HEK293 (cell line): ENCODE results near the gene AP1B1.

Source experiments
- CTCF ChIA-PET: fragments of 350-600 bp; formaldehyde crosslinking; extraction: SDS; loops from one replicate; lab custom pipeline; 2021; ENCODE audit warnings: antibody characterized with exemption; lab: Yijun Ruan, JAX
- POLR2A ChIA-PET: fragments of 300-600 bp; formaldehyde crosslinking; extraction: SDS; loops from one replicate; lab custom pipeline; 2020; ENCODE audit warnings: antibody characterized with exemption, inconsistent platforms; lab: Yijun Ruan, JAX
- H3K27ac ChIP-seq: fragments of 200-500 bp; sonication (Bioruptor generic); 2 replicates; pipeline ENCODE4 v1.5.1; 2014; ENCODE audit warnings: low read depth, low read length, control low read depth, inconsistent platforms; ENCODE audit errors: extremely low read depth
- H3K36me3 ChIP-seq, 2 experiments: fragments of 200-500 bp in 1 of 2; sonication (Bioruptor generic) in 1 of 2; 1 replicate in 1 of 2; 2 replicates in 1 of 2; pipeline ENCODE4 v1.5.1; 2014 to 2017; ENCODE audit warnings: inconsistent platforms in 2 of 2, low read length in 2 of 2; ENCODE audit not compliant: control insufficient read depth in 2 of 2, insufficient read depth in 1 of 2
- H3K4me1 ChIP-seq: fragments of 200-500 bp; sonication (Bioruptor generic); 2 replicates; pipeline ENCODE4 v1.5.1; 2014; ENCODE audit warnings: mild to moderate bottlenecking, low read length, inconsistent platforms; ENCODE audit not compliant: control insufficient read depth, insufficient read depth
- H3K4me3 ChIP-seq: 2 replicates; pipeline ENCODE4 v1.5.1; 2011; ENCODE audit warnings: low read depth, mild to moderate bottlenecking, control low read depth, low read length, moderate library complexity
- H3K9me3 ChIP-seq: fragments of 200-500 bp; sonication (Bioruptor generic); 2 replicates; pipeline ENCODE4 v1.5.1; 2014; ENCODE audit warnings: low read depth, low read length, inconsistent platforms; ENCODE audit not compliant: control insufficient read depth, insufficient read depth
- BCL6B ChIP-seq: fragments of 450-650 bp; formaldehyde crosslinking; IDR thresholded peaks from 2 replicates; pipeline ENCODE4 v1.5.1; 2017; ENCODE audit warnings: missing biosample characterization, missing genetic modification characterization
- CTCF ChIP-seq: fragments of 450-650 bp; formaldehyde crosslinking; IDR thresholded peaks from 2 replicates; pipeline ENCODE4 v1.5.1; 2016; ENCODE audit warnings: missing biosample characterization, missing genetic modification characterization
- EGR2 ChIP-seq: fragments of 450-650 bp; formaldehyde crosslinking; IDR thresholded peaks from 2 replicates; pipeline ENCODE4 v1.5.1; 2016; ENCODE audit warnings: low read depth, missing biosample characterization, missing genetic modification characterization
- MEIS1 ChIP-seq: sonication (generic); formaldehyde crosslinking; IDR thresholded peaks from 2 replicates; pipeline ENCODE4 v1.8.1; 2022; ENCODE audit warnings: missing genetic modification reagents, mild to moderate bottlenecking, borderline replicate concordance
- PRDM1 ChIP-seq: fragments of 450-650 bp; formaldehyde crosslinking; IDR thresholded peaks from 2 replicates; pipeline ENCODE4; 2016; ENCODE audit warnings: missing biosample characterization, missing genetic modification characterization
- PRDM10 ChIP-seq: fragments of 450-650 bp; formaldehyde crosslinking; IDR thresholded peaks from 2 replicates; pipeline ENCODE4 v1.5.1; 2016; ENCODE audit warnings: missing biosample characterization, missing genetic modification characterization
- PRDM6 ChIP-seq: fragments of 450-650 bp; formaldehyde crosslinking; IDR thresholded peaks from 2 replicates; pipeline ENCODE4 v1.5.1; 2017; ENCODE audit warnings: missing biosample characterization, missing genetic modification characterization
- REPIN1 ChIP-seq: fragments of 450-650 bp; formaldehyde crosslinking; IDR thresholded peaks from 2 replicates; pipeline ENCODE4 v1.5.1; 2017; ENCODE audit warnings: missing biosample characterization, missing genetic modification characterization, low read depth
- SETDB1 ChIP-seq: IDR thresholded peaks from one replicate; pipeline ENCODE4 v1.6.1; 2017; ENCODE audit warnings: mild to moderate bottlenecking, low read length, moderate library complexity, mixed read lengths; ENCODE audit not compliant: insufficient read length
- SP2 ChIP-seq: fragments of 450-650 bp; formaldehyde crosslinking; IDR thresholded peaks from 2 replicates; pipeline ENCODE4 v1.5.1; 2016; ENCODE audit warnings: missing biosample characterization, missing genetic modification characterization
- SP7 ChIP-seq: fragments of 450-650 bp; formaldehyde crosslinking; IDR thresholded peaks from 2 replicates; pipeline ENCODE4 v1.5.1; 2016; ENCODE audit warnings: missing biosample characterization, missing genetic modification characterization
- WT1 ChIP-seq: fragments of 450-650 bp; formaldehyde crosslinking; IDR thresholded peaks from 2 replicates; pipeline ENCODE4 v1.5.1; 2016; ENCODE audit warnings: missing biosample characterization, missing genetic modification characterization
- ZFP69B ChIP-seq: fragments of 450-650 bp; formaldehyde crosslinking; IDR thresholded peaks from 2 replicates; pipeline ENCODE4 v1.5.1; 2016; ENCODE audit warnings: missing biosample characterization, missing genetic modification characterization
- ZNF114 ChIP-seq: fragments of 450-650 bp; formaldehyde crosslinking; IDR thresholded peaks from 2 replicates; pipeline ENCODE4 v1.5.0; 2017; ENCODE audit warnings: missing biosample characterization, missing genetic modification characterization
- ZNF157 ChIP-seq: fragments of 450-650 bp; formaldehyde crosslinking; IDR thresholded peaks from 2 replicates; pipeline ENCODE4 v1.5.1; 2016; ENCODE audit warnings: missing biosample characterization, missing genetic modification characterization
- ZNF174 ChIP-seq: fragments of 450-650 bp; formaldehyde crosslinking; IDR thresholded peaks from 2 replicates; pipeline ENCODE4 v1.5.0; 2017; ENCODE audit warnings: missing biosample characterization, mild to moderate bottlenecking, missing genetic modification characterization
- ZNF18 ChIP-seq: fragments of 450-650 bp; formaldehyde crosslinking; IDR thresholded peaks from 2 replicates; pipeline ENCODE4 v1.5.1; 2016; ENCODE audit warnings: missing biosample characterization, missing genetic modification characterization
- ZNF280C ChIP-seq: fragments of 450-650 bp; formaldehyde crosslinking; IDR thresholded peaks from 2 replicates; pipeline ENCODE4 v1.5.1; 2016; ENCODE audit warnings: missing biosample characterization, missing genetic modification characterization
- ZNF626 ChIP-seq: fragments of 450-650 bp; sonication (Bioruptor Pico); formaldehyde crosslinking; IDR thresholded peaks from 2 replicates; pipeline ENCODE4 v1.5.1; 2018; ENCODE audit warnings: missing biosample characterization, missing genetic modification characterization, inconsistent platforms
- ZNF768 ChIP-seq: fragments of 450-650 bp; formaldehyde crosslinking; IDR thresholded peaks from 2 replicates; pipeline ENCODE4 v1.5.1; 2018; ENCODE audit warnings: missing biosample characterization, mild to moderate bottlenecking, missing genetic modification characterization
- ZNF792 ChIP-seq: fragments of 450-650 bp; formaldehyde crosslinking; IDR thresholded peaks from 2 replicates; pipeline ENCODE4 v1.5.1; 2016; ENCODE audit warnings: missing biosample characterization, missing genetic modification characterization
- ZNF843 ChIP-seq: fragments of 450-650 bp; formaldehyde crosslinking; IDR thresholded peaks from 2 replicates; pipeline ENCODE4 v1.5.1; 2016; ENCODE audit warnings: missing biosample characterization, missing genetic modification characterization
- ZXDB ChIP-seq: fragments of 450-650 bp; formaldehyde crosslinking; IDR thresholded peaks from 2 replicates; pipeline ENCODE4 v1.5.1; 2016; ENCODE audit warnings: missing biosample characterization, missing genetic modification characterization

AP1B1 gene

GRCh38 chr22:29387921-29388758 is at the start of gene AP1B1:
Gene AP1B1 (minus strand): TSS chr22:29388570. CDS start chr22:29367243, 21,327 bp downstream.
- H3K27ac ChIP-seq = peak within 1 kb of the TSS; percentile 63
- H3K4me1 ChIP-seq = peaks cover 6% of the 10 kb centered on the region; the same call in 1 of the 2 replicates
- CTCF ChIA-PET = interaction anchor here (0.6 to 1.4 kb wide), 4 partner anchors 14 to 136 kb away, joined by 3 to 4 read pairs (median 3); no protein-coding TSS in a partner anchor
- TF ChIP-seq ZNF174 (tag by site-specific recombination) (no peak), SP7 (tag by site-specific recombination) (peak; percentile 75), ZNF157 (tag by site-specific recombination) (no peak), PRDM10 (peak; percentile 91), ZNF114 (no peak), ZNF768 (no peak), PRDM1 (tag by site-specific recombination) (no peak), SETDB1 (no peak), ZFP69B (tag by site-specific recombination) (peak; percentile 62), MEIS1 (CRISPR knock-in tag) (no peak), CTCF (tag by site-specific recombination) (peak; percentile 66), WT1 (tag by site-specific recombination) (0 out of 2 replicates have a peak, but pooled peaks have one; percentile 38), EGR2 (tag by site-specific recombination) (0 out of 2 replicates have a peak, but pooled peaks have one; percentile 49), ZNF843 (tag by site-specific recombination) (no peak), PRDM6 (tag by site-specific recombination) (no peak), ZNF792 (no peak), ZNF626 (tag by site-specific recombination) (no peak), ZNF18 (tag by site-specific recombination) (no peak), ZXDB (tag by site-specific recombination) (peak; percentile 90), SP2 (peak; percentile 97), REPIN1 (tag by site-specific recombination) (no peak), ZNF280C (tag by site-specific recombination) (no peak), BCL6B (no peak)

More at GRCh38 chr22:29387921-29388758, at the start of gene AP1B1:
- H3K4me3 ChIP-seq = peak within 1 kb of the TSS; percentile 93
- POLR2A ChIA-PET = interaction anchor here (0.7 to 1.5 kb wide), 9 partner anchors 8 to 165 kb away, joined by 3 to 11 read pairs (median 6); partner anchors contain the start of genes EWSR1, RHBDD3 and THOC5
- peaks cover 8 to 32% of the 10 kb centered on the region in 2 experiments; a peak in 2 of 3 replicates for H3K36me3 ChIP-seq
- H3K9me3 ChIP-seq = no peaks in the 10 kb centered on the region
